ENCODE data around the gene WNT8B. TPM values are rescaled to one million over a fixed set of nuclear protein-coding genes. Genes with fewer than 3 reads are reported as not detected.

The WNT8B gene
- total RNA-seq, 1 experiment from 2014 or later, result not detected

DNA sequence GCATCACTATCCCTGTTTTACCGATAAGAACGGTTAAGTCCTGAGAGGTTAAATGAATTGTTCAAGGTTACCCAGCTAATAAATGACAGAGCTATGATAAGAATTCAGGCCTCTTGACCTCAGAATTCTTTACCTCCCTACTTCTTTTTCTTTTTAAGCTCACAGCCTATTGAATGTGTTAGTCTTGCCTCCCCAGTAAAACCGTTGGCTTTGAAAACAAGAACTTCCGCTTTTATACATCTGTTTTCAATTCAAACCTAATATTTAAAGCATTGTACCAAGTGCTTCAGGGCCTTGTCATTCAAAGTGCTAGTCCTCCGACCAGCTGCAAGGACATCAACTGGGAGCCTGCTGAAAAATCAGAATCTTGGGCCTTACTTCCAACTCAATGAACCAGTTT, 41.3 kb downstream of the WNT8B start:
- in situ Hi-C loops (cut with HindIII; ENCODE audit: low pct_unique_long_range_greater_than_20kb, low sequenced_read_pairs), result no loop called here
- Histone ChIP-seq H3K4me1 (ENCODE audit: control insufficient read depth, insufficient read depth, low read length) (no peaks in the 10 kb centered on the region), H3K4me3 (ENCODE audit: low read depth in 2 of 2, low read length in 2 of 2) (no peak overlapping the region), H3K27me3 (ENCODE audit: control insufficient read depth, insufficient read depth, low read length) (no peaks in the 10 kb centered on the region), H3K27ac (ENCODE audit: low read length) (no peak overlapping the region), H3K9me3 (ENCODE audit: control insufficient read depth, insufficient read depth, low read depth, low read length) (no peaks in the 10 kb centered on the region), H3K36me3 (ENCODE audit: control insufficient read depth, insufficient read depth, low read length) (no peaks in the 10 kb centered on the region)
- TF ChIP-seq, protein P1, sequence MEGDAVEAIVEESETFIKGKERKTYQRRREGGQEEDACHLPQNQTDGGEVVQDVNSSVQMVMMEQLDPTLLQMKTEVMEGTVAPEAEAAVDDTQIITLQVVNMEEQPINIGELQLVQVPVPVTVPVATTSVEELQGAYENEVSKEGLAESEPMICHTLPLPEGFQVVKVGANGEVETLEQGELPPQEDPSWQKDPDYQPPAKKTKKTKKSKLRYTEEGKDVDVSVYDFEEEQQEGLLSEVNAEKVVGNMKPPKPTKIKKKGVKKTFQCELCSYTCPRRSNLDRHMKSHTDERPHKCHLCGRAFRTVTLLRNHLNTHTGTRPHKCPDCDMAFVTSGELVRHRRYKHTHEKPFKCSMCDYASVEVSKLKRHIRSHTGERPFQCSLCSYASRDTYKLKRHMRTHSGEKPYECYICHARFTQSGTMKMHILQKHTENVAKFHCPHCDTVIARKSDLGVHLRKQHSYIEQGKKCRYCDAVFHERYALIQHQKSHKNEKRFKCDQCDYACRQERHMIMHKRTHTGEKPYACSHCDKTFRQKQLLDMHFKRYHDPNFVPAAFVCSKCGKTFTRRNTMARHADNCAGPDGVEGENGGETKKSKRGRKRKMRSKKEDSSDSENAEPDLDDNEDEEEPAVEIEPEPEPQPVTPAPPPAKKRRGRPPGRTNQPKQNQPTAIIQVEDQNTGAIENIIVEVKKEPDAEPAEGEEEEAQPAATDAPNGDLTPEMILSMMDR (IDR thresholded peaks at IDR 0.05), result no peak
- no peak for TF ChIP-seq SIN3A (IDR thresholded peaks at IDR 0.05; ENCODE audit: borderline replicate concordance, insufficient read depth, low read depth, low read length)
- TF ChIP-seq, protein P2, sequence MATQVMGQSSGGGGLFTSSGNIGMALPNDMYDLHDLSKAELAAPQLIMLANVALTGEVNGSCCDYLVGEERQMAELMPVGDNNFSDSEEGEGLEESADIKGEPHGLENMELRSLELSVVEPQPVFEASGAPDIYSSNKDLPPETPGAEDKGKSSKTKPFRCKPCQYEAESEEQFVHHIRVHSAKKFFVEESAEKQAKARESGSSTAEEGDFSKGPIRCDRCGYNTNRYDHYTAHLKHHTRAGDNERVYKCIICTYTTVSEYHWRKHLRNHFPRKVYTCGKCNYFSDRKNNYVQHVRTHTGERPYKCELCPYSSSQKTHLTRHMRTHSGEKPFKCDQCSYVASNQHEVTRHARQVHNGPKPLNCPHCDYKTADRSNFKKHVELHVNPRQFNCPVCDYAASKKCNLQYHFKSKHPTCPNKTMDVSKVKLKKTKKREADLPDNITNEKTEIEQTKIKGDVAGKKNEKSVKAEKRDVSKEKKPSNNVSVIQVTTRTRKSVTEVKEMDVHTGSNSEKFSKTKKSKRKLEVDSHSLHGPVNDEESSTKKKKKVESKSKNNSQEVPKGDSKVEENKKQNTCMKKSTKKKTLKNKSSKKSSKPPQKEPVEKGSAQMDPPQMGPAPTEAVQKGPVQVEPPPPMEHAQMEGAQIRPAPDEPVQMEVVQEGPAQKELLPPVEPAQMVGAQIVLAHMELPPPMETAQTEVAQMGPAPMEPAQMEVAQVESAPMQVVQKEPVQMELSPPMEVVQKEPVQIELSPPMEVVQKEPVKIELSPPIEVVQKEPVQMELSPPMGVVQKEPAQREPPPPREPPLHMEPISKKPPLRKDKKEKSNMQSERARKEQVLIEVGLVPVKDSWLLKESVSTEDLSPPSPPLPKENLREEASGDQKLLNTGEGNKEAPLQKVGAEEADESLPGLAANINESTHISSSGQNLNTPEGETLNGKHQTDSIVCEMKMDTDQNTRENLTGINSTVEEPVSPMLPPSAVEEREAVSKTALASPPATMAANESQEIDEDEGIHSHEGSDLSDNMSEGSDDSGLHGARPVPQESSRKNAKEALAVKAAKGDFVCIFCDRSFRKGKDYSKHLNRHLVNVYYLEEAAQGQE (IDR thresholded peaks at IDR 0.05; ENCODE audit: insufficient read depth in 1 of 2, low read depth in 2 of 2, low read length in 1 of 2), result no peak
- TF ChIP-seq TCF7L2 (IDR thresholded peaks at IDR 0.05; ENCODE audit: low read depth, low read length), result no peak
- intact Hi-C loops (cut with micrococcal nuclease; ENCODE audit: unreplicated experiment), result no loop called here
- ChIA-PET POLR2A (no interaction called here), CTCF (no interaction called here)
- BruUV-seq (replicated peaks), result no TSS peak
- no peak for ATAC-seq
- no peak for DNase-seq (ENCODE audit: low read depth, low spot score)

DNA sequence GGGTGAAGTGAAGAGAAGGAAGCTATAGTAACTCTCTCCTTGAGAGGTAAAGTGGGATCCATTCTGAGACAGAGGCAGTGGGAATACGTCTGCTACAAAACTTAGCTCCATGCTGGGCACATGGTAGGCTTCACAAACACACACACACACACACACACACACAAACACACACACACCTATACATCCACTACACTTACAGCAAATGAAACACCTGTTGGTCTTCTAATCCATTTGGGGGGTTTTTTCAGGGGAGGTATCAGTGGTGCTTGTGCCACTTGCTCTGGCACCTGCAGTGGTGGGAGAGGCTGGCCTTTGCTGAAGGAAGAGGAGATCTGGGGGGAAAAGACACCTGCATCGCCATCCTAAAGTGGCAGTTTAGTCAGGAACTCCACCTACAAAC, 42.4 kb downstream of the WNT8B start:
- DNase-seq (ENCODE audit: low read depth, low spot score), result no peak
- in situ Hi-C loops (cut with HindIII; ENCODE audit: low pct_unique_long_range_greater_than_20kb, low sequenced_read_pairs), result no loop called here
- no peaks in the 10 kb centered on the region for H3K4me1 ChIP-seq (ENCODE audit: control insufficient read depth, insufficient read depth, low read length)

More for the DNA sequence above, 42.4 kb downstream of the WNT8B start:
- ATAC-seq, result no peak
- TF ChIP-seq, protein P2 (IDR thresholded peaks at IDR 0.05; ENCODE audit: insufficient read depth in 1 of 2, low read depth in 2 of 2, low read length in 1 of 2), result no peak
- TF ChIP-seq POLR2AphosphoS5 (IDR thresholded peaks at IDR 0.05; ENCODE audit: low read depth, low read length), result no peak
- TF ChIP-seq TCF7L2 (IDR thresholded peaks at IDR 0.05; ENCODE audit: low read depth, low read length), result no peak
- no peak for TF ChIP-seq SIN3A (IDR thresholded peaks at IDR 0.05; ENCODE audit: borderline replicate concordance, insufficient read depth, low read depth, low read length)
- TF ChIP-seq, protein P1 (IDR thresholded peaks at IDR 0.05), result no peak
- ChIA-PET POLR2A (interaction anchor here (0.6 kb wide), 1 partner anchor 39 kb away, joined by 3 read pairs; no protein-coding TSS in a partner anchor), CTCF (interaction anchor here (1.6 kb wide), 1 partner anchor 14 kb away, joined by 4 read pairs; no protein-coding TSS in a partner anchor)
- Histone ChIP-seq H3K4me3 (ENCODE audit: low read depth in 2 of 2, low read length in 2 of 2) (no peak overlapping the region), H3K36me3 (ENCODE audit: control insufficient read depth, insufficient read depth, low read length) (no peaks in the 10 kb centered on the region), H3K27me3 (ENCODE audit: control insufficient read depth, insufficient read depth, low read length) (no peaks in the 10 kb centered on the region), H3K9me3 (ENCODE audit: control insufficient read depth, insufficient read depth, low read depth, low read length) (no peaks in the 10 kb centered on the region), H3K27ac (ENCODE audit: low read length) (no peak overlapping the region)
- no TSS peak for BruUV-seq (replicated peaks)
- intact Hi-C loops (cut with micrococcal nuclease; ENCODE audit: unreplicated experiment), result loop anchor here (5.0 kb wide), 2 partner anchors 53 to 163 kb away; no protein-coding TSS in a partner anchor

Data from Panc1 (cell line).